Activated T-cell treated with anti-CD3 and anti-CD28 coated beads for 1 hour (primary cell): ENCODE measurements around the gene SBF2.
"Not testable (repeated sequence)": the region's sequence is repeated elsewhere in the genome, so short reads cannot be mapped to it uniquely, and the experiment has no call there.

Experiments used
- DNase-seq: peaks from one replicate; pipeline ENCODE4 v3.0.0-alpha.2; 2020; ENCODE audit warnings: low read depth

SBF2 gene

GRCh38 chr11:10298342-10298741, 4.3 kb upstream of the SBF2 start:
- peak; percentile 12 for DNase-seq

- DNase-seq: no peak
These were observed 1.3 kb upstream of the SBF2 start for GRCh38 chr11:10295064-10295901.

- no peak for DNase-seq
These were observed 403 bp upstream of the SBF2 start for GRCh38 chr11:10294290-10294953.

- DNase-seq: no peak
These were observed 2.0 kb downstream of the SBF2 start for GRCh38 chr11:10291801-10292638.

- DNase-seq: no peak
These were observed 4.1 kb downstream of the SBF2 start for GRCh38 chr11:10289765-10290380.

GRCh38 chr11:10288881-10289764, 4.9 kb downstream of the SBF2 start:
- DNase-seq: no peak

GRCh38 chr11:10287766-10288715, 6.0 kb downstream of the SBF2 start:
- DNase-seq: no peak

- no peak for DNase-seq
These were observed 6.9 kb downstream of the SBF2 start for GRCh38 chr11:10287140-10287539.

- no peak for DNase-seq
These were observed 8.7 kb downstream of the SBF2 start for GRCh38 chr11:10285148-10285802.

GRCh38 chr11:10283991-10284390, 10.0 kb downstream of the SBF2 start:
- DNase-seq: no peak

- DNase-seq: no peak
These were observed 11.9 kb downstream of the SBF2 start for GRCh38 chr11:10282117-10282516.

- no peak for DNase-seq
These were observed 18.3 kb downstream of the SBF2 start for GRCh38 chr11:10275714-10276113.

- no peak for DNase-seq
These were observed 19.3 kb downstream of the SBF2 start for GRCh38 chr11:10274726-10275125.

- DNase-seq: no peak
These were observed 20.3 kb downstream of the SBF2 start for GRCh38 chr11:10273738-10274137.

GRCh38 chr11:10272132-10272531, 21.9 kb downstream of the SBF2 start:
- no peak for DNase-seq

GRCh38 chr11:10268746-10269488, 25.1 kb downstream of the SBF2 start:
- DNase-seq: no peak

- no peak for DNase-seq
These were observed 26.2 kb downstream of the SBF2 start for GRCh38 chr11:10267821-10268220.

GRCh38 chr11:10265936-10266335, 28.1 kb downstream of the SBF2 start:
- DNase-seq: no peak

GRCh38 chr11:10264716-10265115, 29.3 kb downstream of the SBF2 start:
- not testable (repeated sequence) for DNase-seq
